ENCODE results near the gene CIRBP.

CIRBP gene

GRCh38 chr19:1235625-1236538 is 33.2 kb upstream of the CIRBP start:
- H3K4me3 ChIP-seq (ENCODE audit: low read length), result no peak overlapping the region
- H3K27me3 ChIP-seq (ENCODE audit: low read depth, low read length), result no peaks in the 10 kb centered on the region
- no peaks in the 10 kb centered on the region for H3K9me3 ChIP-seq (ENCODE audit: insufficient read depth, low read length)
- H4K20me1 ChIP-seq (ENCODE audit: insufficient read depth, low read length), result no peaks in the 10 kb centered on the region
- H3K27ac ChIP-seq (ENCODE audit: low read length), result no peak overlapping the region
- no peak overlapping the region for H3K9ac ChIP-seq (ENCODE audit: low read length)
- H2AFZ ChIP-seq (ENCODE audit: low read depth, low read length), result no peak overlapping the region
- TF ChIP-seq, protein P1, sequence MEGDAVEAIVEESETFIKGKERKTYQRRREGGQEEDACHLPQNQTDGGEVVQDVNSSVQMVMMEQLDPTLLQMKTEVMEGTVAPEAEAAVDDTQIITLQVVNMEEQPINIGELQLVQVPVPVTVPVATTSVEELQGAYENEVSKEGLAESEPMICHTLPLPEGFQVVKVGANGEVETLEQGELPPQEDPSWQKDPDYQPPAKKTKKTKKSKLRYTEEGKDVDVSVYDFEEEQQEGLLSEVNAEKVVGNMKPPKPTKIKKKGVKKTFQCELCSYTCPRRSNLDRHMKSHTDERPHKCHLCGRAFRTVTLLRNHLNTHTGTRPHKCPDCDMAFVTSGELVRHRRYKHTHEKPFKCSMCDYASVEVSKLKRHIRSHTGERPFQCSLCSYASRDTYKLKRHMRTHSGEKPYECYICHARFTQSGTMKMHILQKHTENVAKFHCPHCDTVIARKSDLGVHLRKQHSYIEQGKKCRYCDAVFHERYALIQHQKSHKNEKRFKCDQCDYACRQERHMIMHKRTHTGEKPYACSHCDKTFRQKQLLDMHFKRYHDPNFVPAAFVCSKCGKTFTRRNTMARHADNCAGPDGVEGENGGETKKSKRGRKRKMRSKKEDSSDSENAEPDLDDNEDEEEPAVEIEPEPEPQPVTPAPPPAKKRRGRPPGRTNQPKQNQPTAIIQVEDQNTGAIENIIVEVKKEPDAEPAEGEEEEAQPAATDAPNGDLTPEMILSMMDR (IDR thresholded peaks at IDR 0.05; ENCODE audit: low read depth, low read length), result no peak
- no peak for TF ChIP-seq EZH2phosphoT487 (IDR thresholded peaks at IDR 0.05; ENCODE audit: low read depth)
- no peaks in the 10 kb centered on the region for H3K79me2 ChIP-seq (ENCODE audit: low read length)
- no peaks in the 10 kb centered on the region for H3K36me3 ChIP-seq (replicated peaks; ENCODE audit: low read depth, low read length)
- H3K4me1 ChIP-seq (ENCODE audit: low read length), result peaks cover 33% of the 10 kb centered on the region
- no peak overlapping the region for H3K4me2 ChIP-seq (ENCODE audit: low read length)

DNA sequence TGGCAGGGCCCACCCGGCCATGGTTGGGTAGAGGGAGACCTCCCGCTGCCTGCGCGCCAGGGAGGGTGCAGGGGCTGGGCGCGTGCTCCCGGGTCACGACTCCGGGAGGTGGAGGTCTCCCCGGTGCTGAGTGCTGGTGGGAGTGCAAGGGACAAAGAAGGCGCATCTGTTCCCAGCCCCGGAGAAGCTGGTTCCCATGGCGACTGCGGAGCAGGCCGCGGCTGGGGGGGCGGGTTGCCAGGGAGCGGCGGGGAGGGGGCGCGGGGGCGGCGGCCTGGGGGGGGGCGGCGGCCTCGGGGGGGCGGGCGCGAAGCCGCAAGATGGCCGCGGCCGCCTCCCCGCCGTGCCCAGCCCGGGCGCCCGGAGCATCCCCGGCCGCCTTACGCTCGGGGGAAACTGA is 32.6 kb upstream of the CIRBP start:
- Histone ChIP-seq H3K9ac (ENCODE audit: low read length) (no peak overlapping the region), H2AFZ (ENCODE audit: low read depth, low read length) (no peak overlapping the region), H3K4me1 (ENCODE audit: low read length) (peaks cover 30% of the 10 kb centered on the region), H3K36me3 (replicated peaks; ENCODE audit: low read depth, low read length) (no peaks in the 10 kb centered on the region), H3K27me3 (ENCODE audit: low read depth, low read length) (no peaks in the 10 kb centered on the region), H3K79me2 (ENCODE audit: low read length) (no peaks in the 10 kb centered on the region), H3K4me3 (ENCODE audit: low read length) (no peak overlapping the region), H4K20me1 (ENCODE audit: insufficient read depth, low read length) (no peaks in the 10 kb centered on the region), H3K27ac (ENCODE audit: low read length) (no peak overlapping the region), H3K4me2 (ENCODE audit: low read length) (peak overlapping the region; percentile 87; the same call in 1 of the 2 replicates), H3K9me3 (ENCODE audit: insufficient read depth, low read length) (no peaks in the 10 kb centered on the region)
- TF ChIP-seq, protein P1 (IDR thresholded peaks at IDR 0.05; ENCODE audit: low read depth, low read length), result no peak
- TF ChIP-seq EZH2phosphoT487 (IDR thresholded peaks at IDR 0.05; ENCODE audit: low read depth), result no peak

- Histone ChIP-seq H4K20me1 (ENCODE audit: insufficient read depth, low read length) (no peaks in the 10 kb centered on the region), H3K79me2 (ENCODE audit: low read length) (peaks cover 5% of the 10 kb centered on the region), H3K9ac (ENCODE audit: low read length) (peak overlapping the region; percentile 60), H3K9me3 (ENCODE audit: insufficient read depth, low read length) (no peaks in the 10 kb centered on the region), H3K4me2 (ENCODE audit: low read length) (peak overlapping the region; percentile 87), H2AFZ (ENCODE audit: low read depth, low read length) (no peak overlapping the region), H3K27me3 (ENCODE audit: low read depth, low read length) (no peaks in the 10 kb centered on the region), H3K36me3 (replicated peaks; ENCODE audit: low read depth, low read length) (no peaks in the 10 kb centered on the region), H3K27ac (ENCODE audit: low read length) (no peak overlapping the region), H3K4me3 (ENCODE audit: low read length) (peak overlapping the region; percentile 88), H3K4me1 (ENCODE audit: low read length) (peaks cover 24% of the 10 kb centered on the region)
- no peak for TF ChIP-seq EZH2phosphoT487 (IDR thresholded peaks at IDR 0.05; ENCODE audit: low read depth)
- TF ChIP-seq, protein P1 (IDR thresholded peaks at IDR 0.05; ENCODE audit: low read depth, low read length), result no peak
Observed at GRCh38 chr19:1237027-1237659, 32.0 kb upstream of the CIRBP start.

DNA sequence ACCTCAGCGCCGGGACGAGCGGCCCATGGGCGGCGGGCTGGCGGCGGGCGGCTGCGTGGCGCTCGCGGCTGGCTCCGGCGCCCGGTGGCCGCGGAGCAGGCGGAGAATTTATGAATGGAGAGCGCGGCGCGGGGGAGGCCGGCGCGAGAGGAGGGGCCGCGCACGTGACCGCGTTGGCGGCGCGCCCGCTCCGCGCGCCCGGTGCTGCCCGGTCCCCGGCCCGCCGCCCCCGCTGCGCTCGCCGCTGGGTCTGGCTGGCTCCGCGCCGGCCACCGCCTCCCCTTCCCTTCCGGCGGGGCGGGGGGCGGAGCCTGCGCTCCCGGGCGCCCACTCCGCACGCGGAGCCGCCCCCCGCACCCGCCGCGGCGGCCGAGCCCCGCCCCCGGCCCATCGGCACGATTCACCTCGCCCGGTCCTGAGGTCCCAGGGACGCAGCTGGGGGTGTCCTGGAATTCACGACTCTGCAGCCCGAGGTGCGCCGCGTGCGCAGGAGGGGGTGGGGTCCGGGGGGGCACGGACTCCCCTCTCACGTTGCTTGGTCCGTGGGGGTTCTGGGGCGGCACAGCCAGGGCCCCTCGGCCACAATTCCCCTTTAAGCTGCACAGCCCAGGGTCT is 31.3 kb upstream of the CIRBP start, which contains the start of gene CBARP:
Gene CBARP, minus strand, starts transcription at position 252 of the 615 bp plus-strand sequence. CDS start 1,905 bp downstream, outside the sequence.
- no peaks in the 10 kb centered on the region for H4K20me1 ChIP-seq (ENCODE audit: insufficient read depth, low read length)
- H2AFZ ChIP-seq (ENCODE audit: low read depth, low read length), result peak within 1 kb of the TSS; percentile 61; the same call in 1 of the 2 replicates
- peaks cover 10% of the 10 kb centered on the region for H3K79me2 ChIP-seq (ENCODE audit: low read length)
- TF ChIP-seq EZH2phosphoT487 (IDR thresholded peaks at IDR 0.05; ENCODE audit: low read depth), result no peak
- TF ChIP-seq, protein P1 (IDR thresholded peaks at IDR 0.05; ENCODE audit: low read depth, low read length), result no peak
- peaks cover 22% of the 10 kb centered on the region for H3K4me1 ChIP-seq (ENCODE audit: low read length)
- H3K9ac ChIP-seq (ENCODE audit: low read length), result peak within 1 kb of the TSS; percentile 60
- H3K27ac ChIP-seq (ENCODE audit: low read length), result no peak within 1 kb of the TSS
- H3K9me3 ChIP-seq (ENCODE audit: insufficient read depth, low read length), result no peaks in the 10 kb centered on the region
- H3K4me3 ChIP-seq (ENCODE audit: low read length), result peak within 1 kb of the TSS; percentile 88
- H3K36me3 ChIP-seq (replicated peaks; ENCODE audit: low read depth, low read length), result no peaks in the 10 kb centered on the region
- H3K4me2 ChIP-seq (ENCODE audit: low read length), result peak within 1 kb of the TSS; percentile 87
- H3K27me3 ChIP-seq (ENCODE audit: low read depth, low read length), result no peaks in the 10 kb centered on the region
